Heart left ventricle (tissue), 16 donors: ENCODE data around the gene PCDHB7. TPM values are rescaled to one million over a fixed set of nuclear protein-coding genes. Genes with fewer than 3 reads are reported as not detected.
A peak's percentile ranks its signal among the peaks of the same experiment; 100 is the strongest.
"Not testable (repeated sequence)": the region's sequence is repeated elsewhere in the genome, so short reads cannot be mapped to it uniquely, and the experiment has no call there.

ENCODE experiments used
- ATAC-seq, 4 donors: fragments of 200-7000 bp; cut with Tn5 transposase; one replicate each; pipeline ENCODE4 v1.9.1; 2020 to 2022; ENCODE audit warnings: moderate library complexity in 4 of 4, mild to moderate bottlenecking in 3 of 4, moderate number of reproducible peaks in 1 of 4
- DNase-seq, 5 donors: peaks; one replicate each; pipeline ENCODE4 v3.0.0-alpha.2; 2020
- H3K27ac ChIP-seq, 12 donors: fragments of 200-600 bp; sonication (generic) in 4 of 12; one replicate each; pipeline versions ENCODE4 v1.5.0 to v1.8.0; 2016 to 2022; ENCODE audit warnings: mild to moderate bottlenecking in 2 of 12
- H3K27me3 ChIP-seq, 9 donors: fragments of 200-600 bp; sonication (generic) in 2 of 9; one replicate each; pipeline versions ENCODE4 v1.5.1 to v1.8.0; 2016 to 2022; ENCODE audit warnings: mild to moderate bottlenecking in 3 of 9
- H3K36me3 ChIP-seq, 9 donors: fragments of 200-600 bp; sonication (generic) in 2 of 9; one replicate each; pipeline versions ENCODE4 v1.5.0 to v1.8.0; 2018 to 2022; ENCODE audit warnings: mild to moderate bottlenecking in 2 of 9
- H3K4me1 ChIP-seq, 12 donors: fragments of 200-600 bp; sonication (generic) in 4 of 12; one replicate each; pipeline versions ENCODE4 v1.5.0 to v1.8.0; 2016 to 2022; ENCODE audit warnings: mild to moderate bottlenecking in 3 of 12
- H3K4me3 ChIP-seq, 12 donors: fragments of 200-600 bp; sonication (generic) in 4 of 12; one replicate each; pipeline versions ENCODE4 v1.5.0 to v1.8.0; 2017 to 2022; ENCODE audit warnings: mild to moderate bottlenecking in 9 of 12, moderate library complexity in 4 of 12
- H3K9me3 ChIP-seq, 12 donors: fragments of 200-600 bp; sonication (generic) in 4 of 12; one replicate each; pipeline versions ENCODE4 v1.5.0 to v1.8.0; 2016 to 2022; ENCODE audit warnings: mild to moderate bottlenecking in 1 of 12
- POLR2A ChIP-seq, 2 donors: fragments of 450-650 bp; IDR thresholded peaks; one replicate each; pipeline ENCODE4 v1.6.1; 2017; ENCODE audit warnings: antibody characterized with exemption in 2 of 2, mild to moderate bottlenecking in 2 of 2, moderate library complexity in 2 of 2
- WGBS, 4 donors: extraction: QIAGEN DNeasy Blood & Tissue Kit in 2 of 4; methylation state at CpG; one replicate each; pipeline versions ENCODE4 v1.1.5 to v1.1.7; 2013 to 2018; 5-methylcytosine and 5-hydroxymethylcytosine counted together
- intact Hi-C, 10 donors: fragments of 100-400 bp; cut with DNase I; formaldehyde crosslinking; loops; one replicate each; pipeline versions ENCODE4 v1.11.1 to v1.14.2; 2022
- polyA plus RNA-seq, 2 donors: library from polyadenylated mRNA; stranded (reverse); fragments of 200-250 nt; gene quantifications; one replicate each; pipeline ENCODE4 v1.2.3, GENCODE V29; 2013
- total RNA-seq, 9 donors: library from RNA; depleted of rRNA in 2 of 9; stranded (reverse); fragments of >200 nt in 2 of 9; fragmentation: NEBNext Ultra II Directional in 3 of 9; extraction: Animal tissue kit (Norgen Biotek cat#: 25700) in 3 of 9; gene quantifications; one replicate each; pipeline versions ENCODE4 v1.1.0 to v1.2.4, GENCODE V29; 2016 to 2023
- TF ChIP-seq, protein P1 (sequence below), 12 donors: fragments of 200-600 bp; sonication (generic) in 4 of 12; IDR thresholded peaks; one replicate each; pipeline versions ENCODE4 v1.5.0 to v1.8.0; 2018 to 2022; ENCODE audit warnings: antibody characterized with exemption in 12 of 12, mild to moderate bottlenecking in 5 of 12
- donor health status: ischemic (EF 13 %, LVEDD 7.1; RV severe dilation, severe dysfunction).
- donor health status: healthy with polysubstance abuse.
- donor health status: DM: no; HTN: yes; CAD: no.
- donor health status: DM: no; HTN: no; CAD: no.
- donor health status: ischemic (EF 25% LVEDD 6.9; RV normal size, moderate dysfunction).
- donor health status: ischemic (EF 25% LVEDD 5.7; RV mildly dilated, moderate dysfunction).
- donor health status: healthy.
- donor health status: DM: yes; HTN: yes; CAD: no.
- donor health status: ischemic (EF 35%, LVEDD 5.7; RV mildly dilated, moderate dysfunction).
- donor health status: nonischemic (EF 11% LVEDD 7.7; RV severe dilation, severe dysfunction).
- donor health status: DM: yes; HTN: yes; CAD: no.
- donor health status: PGD.
- donor health status: ischemic (EF 29% LVEDD 5.4; RV normal size, mild dysfunction).
- donor health status: nonischemic (EF 23%, LVEDD 6.1; RV moderate dilation, normal function).

The PCDHB7 gene
- total and polyA plus RNA-seq, 11 donors, result 0.19 to 1.3 (median 0.76) TPM

DNA sequence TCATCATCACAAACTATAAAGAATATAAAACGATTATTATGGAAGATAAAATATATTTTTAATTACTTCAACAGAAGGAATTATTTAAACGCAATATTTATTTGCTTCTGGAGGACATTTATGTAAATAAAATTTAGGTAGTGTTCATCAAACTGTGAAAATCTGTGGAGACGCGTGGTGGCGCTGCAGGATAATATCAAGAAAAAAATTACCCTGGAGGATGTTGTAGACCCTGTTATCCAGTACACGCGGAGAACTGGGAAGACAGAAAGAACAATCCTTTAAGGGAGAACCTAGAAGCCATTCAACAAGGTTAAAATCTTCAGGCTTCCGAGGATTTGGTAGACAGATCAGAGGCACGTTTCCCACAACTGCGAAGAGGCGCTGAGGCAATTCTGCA, 36.0 kb downstream of the PCDHB7 start, which contains the start of gene PCDHB12:
Gene PCDHB12, plus strand, starts transcription at position 242 of the 400 bp plus-strand sequence. CDS start 189 bp downstream, outside the sequence.
- Histone ChIP-seq H3K27me3 (peaks cover 0 to 18% (median 3%) of the 10 kb centered on the region in 9 donors), H3K4me1 (no peaks in the 10 kb centered on the region), H3K4me3 (peak within 1 kb of the TSS in 7 of 12 donors; percentile 6 to 42 (median 26)), H3K36me3 (no peaks in the 10 kb centered on the region), H3K27ac (no peak within 1 kb of the TSS), H3K9me3 (peaks cover 0 to 97% (median 28%) of the 10 kb centered on the region in 12 donors)
- ATAC-seq, result peak in 1 of 4 donors; percentile 26
- no peak for DNase-seq
- no peak for TF ChIP-seq POLR2A (IDR thresholded peaks at IDR 0.05)
- TF ChIP-seq, protein P1, sequence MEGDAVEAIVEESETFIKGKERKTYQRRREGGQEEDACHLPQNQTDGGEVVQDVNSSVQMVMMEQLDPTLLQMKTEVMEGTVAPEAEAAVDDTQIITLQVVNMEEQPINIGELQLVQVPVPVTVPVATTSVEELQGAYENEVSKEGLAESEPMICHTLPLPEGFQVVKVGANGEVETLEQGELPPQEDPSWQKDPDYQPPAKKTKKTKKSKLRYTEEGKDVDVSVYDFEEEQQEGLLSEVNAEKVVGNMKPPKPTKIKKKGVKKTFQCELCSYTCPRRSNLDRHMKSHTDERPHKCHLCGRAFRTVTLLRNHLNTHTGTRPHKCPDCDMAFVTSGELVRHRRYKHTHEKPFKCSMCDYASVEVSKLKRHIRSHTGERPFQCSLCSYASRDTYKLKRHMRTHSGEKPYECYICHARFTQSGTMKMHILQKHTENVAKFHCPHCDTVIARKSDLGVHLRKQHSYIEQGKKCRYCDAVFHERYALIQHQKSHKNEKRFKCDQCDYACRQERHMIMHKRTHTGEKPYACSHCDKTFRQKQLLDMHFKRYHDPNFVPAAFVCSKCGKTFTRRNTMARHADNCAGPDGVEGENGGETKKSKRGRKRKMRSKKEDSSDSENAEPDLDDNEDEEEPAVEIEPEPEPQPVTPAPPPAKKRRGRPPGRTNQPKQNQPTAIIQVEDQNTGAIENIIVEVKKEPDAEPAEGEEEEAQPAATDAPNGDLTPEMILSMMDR (IDR thresholded peaks at IDR 0.05), result peak in 10 of 12 donors; percentile 11 to 43 (median 30)
- WGBS, 4 donors, result 16 to 26% (median 20%) methylated on average over 11 of the region's 11 CpGs
- intact Hi-C loops, result no loop called here

DNA sequence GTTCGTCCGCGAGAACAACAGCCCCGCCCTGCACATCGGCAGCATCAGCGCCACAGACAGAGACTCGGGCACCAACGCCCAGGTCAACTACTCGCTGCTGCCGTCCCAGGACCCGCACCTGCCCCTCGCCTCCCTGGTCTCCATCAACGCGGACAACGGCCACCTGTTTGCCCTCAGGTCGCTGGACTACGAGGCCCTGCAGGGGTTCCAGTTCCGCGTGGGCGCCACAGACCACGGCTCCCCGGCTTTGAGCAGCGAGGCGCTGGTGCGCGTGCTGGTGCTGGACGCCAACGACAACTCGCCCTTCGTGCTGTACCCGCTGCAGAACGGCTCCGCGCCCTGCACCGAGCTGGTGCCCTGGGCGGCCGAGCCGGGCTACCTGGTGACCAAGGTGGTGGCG, 37.8 kb downstream of the PCDHB7 start:
- peaks cover 0 to 18% (median 3%) of the 10 kb centered on the region in 9 donors for H3K27me3 ChIP-seq
- intact Hi-C loops, result loop anchor here in 2 of 10 donors (5.0 to 10.0 kb wide), 2 partner anchors 355 to 357 kb away; no protein-coding TSS in a partner anchor
- peaks cover 0 to 93% (median 32%) of the 10 kb centered on the region in 12 donors for H3K9me3 ChIP-seq
- DNase-seq, H3K27ac ChIP-seq, H3K4me3 ChIP-seq, H3K36me3 ChIP-seq, ATAC-seq, H3K4me1 ChIP-seq: not testable (repeated sequence)
- 32 to 51% (median 38%) methylated on average over 19 to 39 of the region's 39 CpGs for WGBS, 4 donors

DNA sequence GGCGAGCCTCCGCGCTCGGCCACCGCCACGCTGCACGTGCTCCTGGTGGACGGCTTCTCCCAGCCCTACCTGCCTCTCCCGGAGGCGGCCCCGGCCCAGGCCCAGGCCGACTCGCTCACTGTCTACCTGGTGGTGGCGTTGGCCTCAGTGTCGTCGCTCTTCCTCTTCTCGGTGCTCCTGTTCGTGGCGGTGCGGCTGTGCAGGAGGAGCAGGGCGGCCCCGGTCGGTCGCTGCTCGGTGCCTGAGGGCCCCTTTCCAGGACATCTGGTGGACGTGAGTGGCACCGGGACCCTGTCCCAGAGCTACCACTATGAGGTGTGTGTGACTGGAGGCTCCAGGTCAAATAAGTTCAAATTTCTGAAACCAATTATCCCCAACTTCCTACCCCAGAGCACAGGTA, 38.4 kb downstream of the PCDHB7 start:
- not testable (repeated sequence) for DNase-seq, H3K4me3 ChIP-seq, H3K27ac ChIP-seq, H3K4me1 ChIP-seq, H3K36me3 ChIP-seq, ATAC-seq
- H3K27me3 ChIP-seq, result peaks cover 0 to 18% (median 3%) of the 10 kb centered on the region in 9 donors
- 26 to 33% (median 30%) methylated on average over 3 to 19 of the region's 27 CpGs for WGBS, 4 donors
- H3K9me3 ChIP-seq, result peaks cover 0 to 90% (median 35%) of the 10 kb centered on the region in 12 donors
- intact Hi-C loops, result loop anchor here in 2 of 10 donors (5.0 to 10.0 kb wide), 2 partner anchors 354 to 356 kb away; no protein-coding TSS in a partner anchor

DNA sequence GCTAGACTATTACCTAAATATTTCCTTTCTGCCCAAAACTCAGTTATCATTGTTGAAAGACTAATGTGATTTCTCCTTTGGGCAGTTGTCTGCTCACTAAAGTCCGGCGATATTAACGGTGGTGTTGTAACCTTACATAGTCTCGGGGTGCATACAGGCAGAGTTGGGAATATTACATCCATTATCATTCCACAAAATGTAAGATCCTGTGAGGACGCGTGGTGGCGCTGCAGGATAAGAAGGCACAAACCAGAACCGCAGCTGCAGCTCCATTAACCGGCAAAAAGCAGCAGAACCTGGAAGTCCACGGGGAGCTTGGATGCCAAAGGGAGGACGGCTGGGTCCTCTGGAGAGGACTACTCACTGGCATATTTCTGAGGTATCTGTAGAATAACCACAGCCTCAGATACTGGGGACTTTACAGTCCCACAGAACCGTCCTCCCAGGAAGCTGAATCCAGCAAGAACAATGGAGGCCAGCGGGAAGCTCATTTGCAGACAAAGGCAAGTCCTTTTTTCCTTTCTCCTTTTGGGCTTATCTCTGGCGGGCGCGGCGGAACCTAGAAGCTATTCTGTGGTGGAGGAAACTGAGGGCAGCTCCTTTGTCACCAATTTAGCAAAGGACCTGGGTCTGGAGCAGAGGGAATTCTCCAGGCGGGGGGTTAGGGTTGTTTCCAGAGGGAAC, 41.4 kb downstream of the PCDHB7 start, which contains the start of gene PCDHB13:
Gene PCDHB13, plus strand, starts transcription at position 264 of the 684 bp plus-strand sequence. Its CDS starts 205 bp downstream, at position 469.
- Histone ChIP-seq H3K4me3 (peak within 1 kb of the TSS in 10 of 12 donors; percentile 18 to 49 (median 37)), H3K9me3 (peaks cover 0 to 91% (median 48%) of the 10 kb centered on the region in 12 donors)
- DNase-seq (peak in 4 of 5 donors; percentile 29 to 77 (median 64)), ATAC-seq (peak; percentile 80 to 93 (median 83))
- not testable (repeated sequence) for H3K27ac ChIP-seq, H3K36me3 ChIP-seq, H3K4me1 ChIP-seq, H3K27me3 ChIP-seq
- WGBS, 4 donors, result 5 to 11% (median 6%) methylated on average over 9 to 15 of the region's 18 CpGs
- TF ChIP-seq, protein P1 (IDR thresholded peaks at IDR 0.05), result peak in 10 of 12 donors; percentile 16 to 62 (median 48)
- intact Hi-C loops, result loop anchor here in 2 of 10 donors (5.0 to 10.0 kb wide), 2 partner anchors 351 to 354 kb away; no protein-coding TSS in a partner anchor

DNA sequence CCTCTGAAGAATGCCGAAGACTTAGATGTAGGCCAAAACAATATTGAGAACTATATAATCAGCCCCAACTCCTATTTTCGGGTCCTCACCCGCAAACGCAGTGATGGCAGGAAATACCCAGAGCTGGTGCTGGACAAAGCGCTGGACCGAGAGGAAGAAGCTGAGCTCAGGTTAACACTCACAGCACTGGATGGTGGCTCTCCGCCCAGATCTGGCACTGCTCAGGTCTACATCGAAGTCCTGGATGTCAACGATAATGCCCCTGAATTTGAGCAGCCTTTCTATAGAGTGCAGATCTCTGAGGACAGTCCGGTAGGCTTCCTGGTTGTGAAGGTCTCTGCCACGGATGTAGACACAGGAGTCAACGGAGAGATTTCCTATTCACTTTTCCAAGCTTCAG, 42.1 kb downstream of the PCDHB7 start:
- H3K9me3 ChIP-seq, result peaks cover 0 to 91% (median 50%) of the 10 kb centered on the region in 12 donors
- not testable (repeated sequence) for H3K36me3 ChIP-seq, DNase-seq, H3K27ac ChIP-seq, H3K27me3 ChIP-seq, H3K4me1 ChIP-seq
- intact Hi-C loops, result loop anchor here in 2 of 10 donors (5.0 to 10.0 kb wide), 2 partner anchors 350 to 353 kb away; no protein-coding TSS in a partner anchor
- 47 to 61% (median 57%) methylated on average over 10 to 12 of the region's 12 CpGs for WGBS, 4 donors
- peak in 1 of 4 donors; percentile 31 for ATAC-seq
- H3K4me3 ChIP-seq, result peak overlapping the region in 3 of 12 donors; percentile 10 to 28 (median 27)

DNA sequence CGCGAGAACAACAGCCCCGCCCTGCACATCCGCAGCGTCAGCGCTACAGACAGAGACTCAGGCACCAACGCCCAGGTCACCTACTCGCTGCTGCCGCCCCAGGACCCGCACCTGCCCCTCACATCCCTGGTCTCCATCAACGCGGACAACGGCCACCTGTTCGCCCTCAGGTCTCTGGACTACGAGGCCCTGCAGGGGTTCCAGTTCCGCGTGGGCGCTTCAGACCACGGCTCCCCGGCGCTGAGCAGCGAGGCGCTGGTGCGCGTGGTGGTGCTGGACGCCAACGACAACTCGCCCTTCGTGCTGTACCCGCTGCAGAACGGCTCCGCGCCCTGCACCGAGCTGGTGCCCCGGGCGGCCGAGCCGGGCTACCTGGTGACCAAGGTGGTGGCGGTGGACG, 43.1 kb downstream of the PCDHB7 start:
- not testable (repeated sequence) for H3K36me3 ChIP-seq, ATAC-seq, DNase-seq, H3K27ac ChIP-seq, H3K27me3 ChIP-seq, H3K4me3 ChIP-seq, H3K4me1 ChIP-seq
- H3K9me3 ChIP-seq, result peaks cover 0 to 91% (median 53%) of the 10 kb centered on the region in 12 donors
- intact Hi-C loops, result loop anchor here in 1 of 10 donors (10.0 kb wide), 1 partner anchor 349 kb away; no protein-coding TSS in a partner anchor
- WGBS, 4 donors, result 20 to 51% (median 36%) methylated on average over 11 to 35 of the region's 40 CpGs

DNA sequence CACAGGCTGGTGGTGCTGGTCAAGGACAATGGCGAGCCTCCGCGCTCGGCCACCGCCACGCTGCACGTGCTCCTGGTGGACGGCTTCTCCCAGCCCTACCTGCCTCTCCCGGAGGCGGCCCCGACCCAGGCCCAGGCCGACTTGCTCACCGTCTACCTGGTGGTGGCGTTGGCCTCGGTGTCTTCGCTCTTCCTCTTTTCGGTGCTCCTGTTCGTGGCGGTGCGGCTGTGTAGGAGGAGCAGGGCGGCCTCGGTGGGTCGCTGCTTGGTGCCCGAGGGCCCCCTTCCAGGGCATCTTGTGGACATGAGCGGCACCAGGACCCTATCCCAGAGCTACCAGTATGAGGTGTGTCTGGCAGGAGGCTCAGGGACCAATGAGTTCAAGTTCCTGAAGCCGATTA, 43.6 kb downstream of the PCDHB7 start:
- WGBS, 4 donors, result 32 to 47% (median 36%) methylated on average over 3 to 21 of the region's 26 CpGs
- H3K4me1 ChIP-seq, H3K27me3 ChIP-seq, DNase-seq, H3K36me3 ChIP-seq, ATAC-seq, H3K27ac ChIP-seq, H3K4me3 ChIP-seq: not testable (repeated sequence)
- peaks cover 0 to 92% (median 56%) of the 10 kb centered on the region in 12 donors for H3K9me3 ChIP-seq
- intact Hi-C loops, result loop anchor here in 1 of 10 donors (10.0 kb wide), 1 partner anchor 349 kb away; no protein-coding TSS in a partner anchor
